WERI-Rb-1 (cell line): ENCODE measurements around the gene TLE2.

Source experiments
- DNase-seq: peaks from one replicate; pipeline ENCODE4 v3.0.0-alpha.2; 2020
- H3K27ac ChIP-seq: fragments of 250-450 bp; sonication (Bioruptor Pico); 2 replicates; pipeline ENCODE4 v1.5.1; 2020; ENCODE audit warnings: mild to moderate bottlenecking, moderate library complexity
- H3K27me3 ChIP-seq: fragments of 250-450 bp; sonication (Bioruptor Pico); 2 replicates; pipeline ENCODE4 v1.5.1; 2021; ENCODE audit warnings: mild to moderate bottlenecking, low read depth, moderate library complexity; ENCODE audit not compliant: insufficient read depth, severe bottlenecking
- H3K36me3 ChIP-seq: fragments of 250-450 bp; sonication (Bioruptor Pico); 2 replicates; pipeline ENCODE4 v1.5.1; 2020; ENCODE audit warnings: mild to moderate bottlenecking, moderate library complexity
- H3K4me3 ChIP-seq: 2 replicates; pipeline ENCODE4 v1.5.1; 2011; ENCODE audit warnings: low read depth, mild to moderate bottlenecking, control low read depth, low read length
- H3K9me3 ChIP-seq: fragments of 250-450 bp; sonication (Bioruptor Pico); 2 replicates; pipeline ENCODE4 v1.5.1; 2021; ENCODE audit warnings: mild to moderate bottlenecking, moderate library complexity; ENCODE audit not compliant: severe bottlenecking
- CTCF ChIP-seq: IDR thresholded peaks from 2 replicates; pipeline ENCODE4 v1.5.1; 2011; ENCODE audit warnings: low read depth, mild to moderate bottlenecking, control low read depth, inconsistent platforms, low read length

The TLE2 gene

GRCh38 chr19:3029065-3029923 is at the start of gene TLE2:
Gene TLE2 (minus strand): TSS chr19:3029280. CDS start chr19:3028904, 376 bp downstream.
- H3K27ac ChIP-seq: no peak within 1 kb of the TSS; the same call in 1 of the 2 replicates

GRCh38 chr19:3075605-3076431 is 46.7 kb upstream of the TLE2 start:
- peak; percentile 98 for TF ChIP-seq CTCF
- peak overlapping the region; percentile 8; the same call in 1 of the 2 replicates for H3K4me3 ChIP-seq
- no peaks in the 10 kb centered on the region for H3K9me3 ChIP-seq
- DNase-seq: peak; percentile 85
- no peaks in the 10 kb centered on the region for H3K36me3 ChIP-seq
- H3K27ac ChIP-seq: peak overlapping the region; percentile 6
- H3K27me3 ChIP-seq: no peaks in the 10 kb centered on the region

More at GRCh38 chr19:3029065-3029923, at the start of gene TLE2:
- Histone ChIP-seq H3K36me3 (no peaks in the 10 kb centered on the region), H3K27me3 (no peaks in the 10 kb centered on the region), H3K4me3 (peak within 1 kb of the TSS; percentile 68), H3K9me3 (no peaks in the 10 kb centered on the region)
- no peak for TF ChIP-seq CTCF
- no peak for DNase-seq

GRCh38 chr19:3073931-3074595 is 45.0 kb upstream of the TLE2 start:
- DNase-seq: no peak
- no peak for TF ChIP-seq CTCF
- Histone ChIP-seq H3K9me3 (no peaks in the 10 kb centered on the region), H3K36me3 (no peaks in the 10 kb centered on the region), H3K27me3 (no peaks in the 10 kb centered on the region), H3K27ac (no peak overlapping the region), H3K4me3 (no peak overlapping the region)

- no peak overlapping the region for H3K4me3 ChIP-seq
- no peaks in the 10 kb centered on the region for H3K27me3 ChIP-seq
- H3K9me3 ChIP-seq: no peaks in the 10 kb centered on the region
- peak; percentile 61 for DNase-seq
- H3K36me3 ChIP-seq: no peaks in the 10 kb centered on the region
- H3K27ac ChIP-seq: no peak overlapping the region
- TF ChIP-seq CTCF: no peak
Observed at GRCh38 chr19:3073159-3073563, 44.1 kb upstream of the TLE2 start.

- peak; percentile 75 for DNase-seq
- no peak overlapping the region for H3K4me3 ChIP-seq
- peak overlapping the region; percentile 29 for H3K27ac ChIP-seq
- no peak for TF ChIP-seq CTCF
- no peaks in the 10 kb centered on the region for H3K27me3 ChIP-seq
- no peaks in the 10 kb centered on the region for H3K9me3 ChIP-seq
- no peaks in the 10 kb centered on the region for H3K36me3 ChIP-seq
Observed at GRCh38 chr19:3071768-3072167, 42.7 kb upstream of the TLE2 start.
